GM19023 (cell line): ENCODE results near the gene SNX4.
"Not testable (repeated sequence)": the region's sequence is repeated elsewhere in the genome, so short reads cannot be mapped to it uniquely, and the experiment has no call there.

Experiments used
- ATAC-seq: cut with Tn5 transposase; IDR thresholded peaks from one replicate; pipeline ENCODE4 v1.9.1; 2021; ENCODE audit warnings: mild to moderate bottlenecking, moderate library complexity; ENCODE audit not compliant: unreplicated experiment

SNX4 gene

DNA sequence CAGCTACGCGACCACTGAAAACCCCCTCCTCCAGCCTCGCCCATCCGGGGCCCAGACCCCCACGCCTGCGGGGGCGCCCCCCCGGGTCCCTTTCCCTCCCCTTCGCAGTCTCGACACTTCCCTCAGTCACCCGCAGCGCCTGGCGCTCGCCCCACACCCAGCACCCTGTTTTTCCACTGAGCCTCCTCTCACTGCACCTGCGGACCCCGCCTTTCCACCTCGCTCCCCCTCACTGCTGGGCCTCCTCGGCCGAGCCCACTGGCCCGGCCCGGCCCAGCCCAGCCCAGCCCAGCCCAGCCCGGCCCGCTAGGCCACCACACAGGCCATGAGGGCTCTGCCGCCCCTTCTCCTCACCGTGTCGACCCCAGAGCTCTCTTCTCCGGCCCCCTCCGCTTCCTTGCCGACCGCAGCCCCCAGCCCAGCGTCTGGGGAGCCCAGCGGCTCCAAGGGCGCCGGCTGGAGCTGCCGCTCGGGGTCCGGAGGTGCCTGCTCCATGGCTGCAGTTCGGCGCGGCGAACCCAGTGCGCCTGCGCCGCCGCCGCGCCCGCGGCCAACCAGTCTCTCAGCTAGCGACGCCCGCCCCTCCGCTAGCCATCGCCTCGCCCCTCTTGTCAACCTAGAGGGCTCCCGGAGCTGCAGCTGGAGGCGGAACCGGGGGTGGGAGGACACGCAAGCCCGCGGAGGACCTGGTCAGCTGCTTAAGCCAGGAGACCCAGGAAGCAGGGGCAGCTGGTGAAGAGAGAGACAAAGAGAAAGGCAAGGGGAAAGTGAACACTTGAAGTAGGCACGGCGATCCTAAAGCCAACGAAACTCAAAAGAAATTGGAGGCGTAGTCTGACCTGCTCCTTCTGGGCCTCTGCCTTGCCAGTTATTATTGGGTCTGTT, at the start of gene SNX4:
SNX4 (minus strand) TSS at position 525 of the 885 bp plus-strand sequence; CDS start at position 495, 30 bp downstream.
- peak; percentile 81 for ATAC-seq

DNA sequence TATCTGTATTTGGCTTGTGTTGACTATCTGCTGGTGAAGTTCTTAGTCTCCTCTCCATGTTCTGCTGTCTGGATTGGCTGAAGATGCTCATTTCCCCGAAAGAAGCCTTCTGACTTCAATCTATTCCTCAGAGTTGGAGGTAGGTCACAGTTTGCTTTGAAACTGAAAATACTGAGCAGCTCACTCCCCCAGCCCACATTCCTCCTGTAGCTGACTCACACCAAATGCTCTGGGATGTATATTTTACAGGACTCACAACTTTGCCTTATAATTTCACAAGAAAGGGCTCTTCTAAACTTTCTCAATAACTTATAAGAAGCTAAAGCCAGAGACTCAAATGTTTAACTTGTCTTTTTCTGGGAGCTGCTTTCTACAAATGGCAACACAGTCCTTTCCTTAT, 36.3 kb upstream of the SNX4 start:
- ATAC-seq = no peak

DNA sequence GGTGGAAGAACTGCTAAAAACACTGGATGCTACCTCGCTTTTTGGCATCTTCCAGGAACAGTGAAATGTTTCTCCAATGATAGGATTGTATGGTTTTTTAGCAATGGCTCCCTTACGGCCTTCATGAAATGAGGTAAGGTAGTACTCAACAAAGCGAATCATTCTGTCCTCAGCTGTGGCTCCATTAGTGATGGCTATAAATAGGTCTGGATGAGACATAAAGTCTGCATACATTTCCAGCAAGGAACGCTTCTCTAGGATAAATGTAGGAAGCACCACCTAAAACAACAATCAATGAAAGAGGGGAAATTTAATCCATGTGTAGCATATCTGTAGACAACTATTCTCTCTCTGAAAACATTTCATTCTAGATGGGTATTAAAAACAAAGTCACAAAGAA, 32.4 kb upstream of the SNX4 start:
- ATAC-seq = no peak

DNA sequence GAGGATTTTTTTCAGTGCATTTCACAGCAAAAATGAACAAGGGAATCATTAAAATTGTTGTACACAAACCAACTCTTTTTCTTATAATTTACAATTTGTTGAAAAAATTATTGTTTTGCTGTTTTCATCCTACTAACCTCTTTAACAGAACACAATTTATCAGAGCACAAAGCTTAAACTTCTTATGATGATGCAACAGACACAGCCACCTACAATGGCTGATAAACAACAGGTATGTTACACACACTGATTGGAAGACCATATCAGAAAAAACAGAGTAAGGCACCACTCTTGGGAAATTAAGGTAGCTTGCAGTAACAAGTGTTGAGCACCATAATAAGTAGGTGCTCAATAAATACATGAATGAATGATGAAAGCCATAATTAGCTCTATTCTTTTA, 8.9 kb upstream of the SNX4 start:
- ATAC-seq = no peak

DNA sequence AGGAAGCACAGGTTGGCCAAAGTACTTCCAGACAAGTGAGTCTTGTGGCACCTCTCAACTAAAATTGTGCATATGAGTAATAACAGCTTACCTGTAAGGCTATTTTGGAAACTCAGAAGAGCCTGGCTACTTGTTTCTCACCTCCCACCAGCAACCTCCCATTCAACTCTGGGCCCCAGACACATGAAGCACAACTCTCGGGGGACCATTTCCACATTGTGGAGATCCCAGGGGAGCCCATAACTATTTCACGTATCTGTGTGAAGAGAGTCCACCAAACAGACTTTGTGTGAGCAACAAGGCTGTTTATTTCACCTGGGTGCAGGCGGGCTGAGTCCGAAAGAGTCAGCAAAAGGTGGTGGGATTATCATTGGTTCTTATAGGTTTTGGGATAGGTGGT, 5.2 kb upstream of the SNX4 start:
- no peak for ATAC-seq

DNA sequence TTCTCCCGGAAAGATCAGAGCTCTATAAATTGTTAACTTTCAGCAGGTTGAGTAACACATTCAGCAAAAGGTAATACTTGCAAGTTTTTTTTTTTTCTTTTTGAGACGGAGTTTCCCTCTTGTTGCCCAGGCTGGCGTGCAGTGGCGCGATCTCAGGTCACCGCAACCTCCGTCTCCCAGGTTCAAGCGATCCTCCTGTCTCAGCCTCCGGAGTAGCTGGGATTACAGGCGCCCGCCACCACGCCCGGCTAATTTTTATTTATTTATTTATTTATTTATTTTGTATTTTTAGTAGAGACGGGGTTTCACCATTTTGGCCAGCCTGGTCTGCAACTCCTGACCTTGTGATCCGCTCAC, 539 bp upstream of the SNX4 start:
- not testable (repeated sequence) for ATAC-seq

DNA sequence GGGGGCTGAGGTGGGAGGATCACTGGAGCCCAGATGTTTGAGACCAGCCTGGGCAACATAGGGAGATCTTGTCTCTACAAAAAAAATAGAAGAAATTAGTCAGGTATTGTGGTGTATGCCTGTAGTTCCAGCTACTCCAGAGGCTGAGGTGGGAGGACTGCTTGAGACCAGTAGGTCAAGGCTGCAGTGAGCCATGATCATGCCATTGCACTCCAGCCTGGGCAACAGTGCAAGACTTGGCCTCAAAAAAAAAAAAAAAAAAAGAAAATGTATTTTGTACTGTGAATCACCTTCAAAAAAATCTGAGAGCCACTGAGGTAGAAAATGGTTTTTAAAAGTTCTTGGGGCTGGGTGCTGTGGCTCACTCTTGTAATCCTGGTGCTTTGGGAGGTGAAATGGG, 4.6 kb downstream of the SNX4 start:
- no peak for ATAC-seq

DNA sequence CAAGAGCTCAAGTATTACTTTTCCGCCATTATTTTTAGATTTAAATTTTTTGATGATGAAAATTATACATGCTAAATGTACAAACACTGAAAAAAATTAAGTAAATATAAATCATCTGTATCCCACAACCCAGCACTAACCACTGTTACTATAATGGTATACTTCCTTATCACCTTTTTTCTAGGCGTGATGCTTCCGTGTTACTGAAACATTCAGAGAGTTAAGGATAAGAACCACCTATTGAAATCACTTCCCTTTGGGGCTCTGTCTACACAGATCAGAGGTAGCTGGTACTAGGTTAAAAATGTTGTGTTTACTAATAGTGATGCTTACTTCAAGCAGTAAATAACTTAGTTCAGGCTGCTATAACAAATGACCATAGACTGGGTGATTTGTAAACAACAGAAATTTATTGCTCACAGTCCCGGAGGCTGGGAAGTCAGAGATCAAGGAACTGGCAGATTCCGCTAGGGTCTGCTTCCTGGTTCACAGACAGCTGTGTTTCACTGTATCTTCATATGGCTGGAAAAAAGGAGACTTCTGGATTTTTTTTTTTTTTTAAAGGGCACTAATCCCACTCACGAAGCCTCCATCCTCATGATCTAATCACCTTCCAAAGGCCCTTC, 6.4 kb downstream of the SNX4 start:
- ATAC-seq = no peak

DNA sequence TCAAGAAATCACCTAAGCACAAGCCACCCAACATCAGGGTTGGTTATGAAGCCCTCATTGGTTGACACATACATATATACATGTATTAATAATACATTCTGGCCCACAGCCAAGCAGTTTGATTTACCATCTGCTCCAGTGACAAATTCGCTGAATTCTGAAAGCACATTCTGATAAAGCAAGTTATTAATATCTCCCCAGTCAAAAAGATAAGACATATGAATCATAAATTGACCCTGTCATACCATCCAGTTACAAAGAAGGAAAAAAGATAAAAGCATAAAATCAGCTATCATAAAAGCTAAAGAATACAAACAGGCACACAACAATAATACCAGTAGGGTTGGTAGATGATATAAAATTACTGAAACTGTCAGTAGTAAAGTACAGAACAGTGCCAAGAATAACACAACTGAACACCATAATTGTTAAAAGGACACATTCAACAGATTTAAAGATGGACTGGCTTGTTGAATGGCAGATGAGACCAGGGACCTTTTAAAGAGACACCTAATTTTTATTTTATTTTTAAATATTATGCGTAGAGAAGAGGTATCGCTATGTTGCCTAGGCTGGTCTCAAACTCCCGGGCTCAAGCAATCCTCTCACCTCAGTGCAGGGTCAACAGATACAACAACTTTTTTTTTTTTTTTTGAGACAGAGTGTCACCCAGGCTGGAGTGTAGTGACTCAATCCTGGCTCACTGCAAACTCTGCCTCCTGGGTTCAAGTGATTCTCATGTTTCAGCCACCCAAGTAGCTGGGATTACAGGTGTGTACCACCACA, 7.7 kb downstream of the SNX4 start:
- no peak for ATAC-seq

DNA sequence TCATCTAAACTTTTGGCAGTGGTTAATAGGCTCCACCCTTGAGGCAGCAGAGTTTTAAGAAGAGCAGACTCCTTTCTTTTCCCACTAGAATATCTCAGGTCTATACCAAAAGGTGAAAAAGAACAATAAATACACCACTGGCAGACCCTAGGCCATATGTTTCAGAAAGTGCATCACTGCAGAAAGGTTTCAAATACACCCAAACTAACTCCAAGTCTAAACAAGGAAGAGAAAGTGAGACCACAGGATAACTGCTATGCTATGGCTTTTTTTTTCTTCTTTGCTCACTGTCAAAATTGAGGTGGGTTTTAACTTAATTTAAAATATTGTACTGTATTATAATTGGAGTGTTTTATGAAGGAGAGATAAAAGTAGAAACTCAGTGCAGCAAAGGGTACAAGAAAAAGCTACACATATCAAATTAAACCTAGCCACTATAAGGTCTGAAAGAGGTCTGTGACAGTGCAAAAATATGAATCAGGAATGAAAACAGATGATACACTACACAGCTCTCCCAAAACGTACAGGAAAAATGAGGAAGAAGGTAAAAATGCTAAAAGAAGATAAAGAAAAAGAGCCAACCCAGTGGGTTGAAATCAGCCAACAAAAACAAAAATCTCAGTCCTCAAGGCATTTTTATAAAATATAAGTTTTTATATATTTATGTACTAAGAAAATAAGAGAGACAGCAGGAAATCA, 8.4 kb downstream of the SNX4 start:
- no peak for ATAC-seq

DNA sequence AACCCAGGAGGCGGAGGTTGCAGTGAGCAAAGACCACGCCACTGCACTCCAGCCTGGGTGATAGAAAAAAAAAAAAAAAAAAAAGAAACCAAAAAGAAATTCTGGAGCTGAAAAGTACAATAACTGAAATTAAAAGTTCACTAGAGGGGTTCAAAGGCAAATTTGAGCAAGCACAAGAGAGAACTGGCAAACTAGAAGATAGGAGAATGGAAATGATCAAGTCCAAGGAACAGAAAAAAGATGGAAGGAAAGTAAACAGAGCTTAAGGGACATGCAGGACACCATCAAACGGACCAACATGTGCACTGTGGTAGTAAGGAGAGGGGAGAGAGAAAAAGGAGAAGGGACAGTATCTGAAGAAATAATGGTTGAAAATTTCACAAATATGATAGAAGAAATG, 12.9 kb downstream of the SNX4 start:
- no peak for ATAC-seq

DNA sequence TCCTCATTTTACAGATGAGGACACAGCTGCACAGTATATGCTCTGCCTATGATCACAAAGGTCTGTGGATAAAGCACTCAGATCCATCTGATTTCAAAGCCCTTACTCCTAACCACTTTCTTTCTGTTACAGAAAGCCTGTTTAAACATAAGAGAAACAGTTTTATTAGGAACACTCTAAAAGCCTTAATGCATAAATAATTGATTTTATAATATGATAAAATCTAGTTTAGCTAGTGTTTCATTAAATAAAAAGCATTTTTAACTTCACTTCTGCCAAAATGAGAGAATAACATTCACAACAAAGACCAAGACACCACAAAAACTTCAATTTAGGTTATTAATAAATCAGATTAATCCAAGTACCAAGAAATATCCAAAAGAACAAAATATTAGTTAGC, 21.4 kb downstream of the SNX4 start:
- no peak for ATAC-seq

DNA sequence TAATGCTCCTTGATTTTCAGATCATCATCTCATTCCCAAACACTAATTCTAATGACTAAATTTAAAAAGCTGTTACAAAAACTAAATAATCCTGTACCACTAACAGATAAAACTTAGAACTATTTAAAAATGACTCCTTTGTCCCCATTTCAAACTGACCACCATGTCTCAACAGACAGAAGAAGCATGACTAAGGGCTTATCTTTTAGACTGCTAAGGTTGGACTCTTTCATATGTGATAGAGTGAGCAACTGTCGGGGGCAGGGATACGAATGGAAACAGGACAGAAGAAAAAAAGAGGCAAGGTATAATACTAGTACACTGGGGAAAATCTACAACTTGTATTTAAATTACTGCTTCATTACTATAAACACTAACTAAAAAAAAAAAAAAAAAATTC, 23.3 kb downstream of the SNX4 start:
- no peak for ATAC-seq

DNA sequence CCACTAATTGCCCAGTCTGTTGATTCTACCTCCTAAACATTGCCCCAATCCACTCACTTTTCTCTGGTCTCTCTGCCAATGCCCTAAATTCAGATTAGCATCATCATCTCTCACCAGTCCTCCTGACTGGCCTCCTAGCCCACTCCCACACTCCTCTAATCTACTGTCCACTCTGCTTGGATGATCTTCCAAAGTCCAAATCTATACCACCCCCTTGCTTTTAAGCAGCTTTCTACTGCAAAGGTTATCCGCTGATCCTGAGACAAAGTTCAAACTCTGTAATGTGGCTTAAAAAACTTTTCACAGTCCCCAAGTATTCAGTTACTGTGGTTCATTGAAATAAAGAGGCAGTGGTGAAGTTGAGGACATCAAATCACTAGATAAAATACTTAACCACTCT, 37.6 kb downstream of the SNX4 start:
- no peak for ATAC-seq

DNA sequence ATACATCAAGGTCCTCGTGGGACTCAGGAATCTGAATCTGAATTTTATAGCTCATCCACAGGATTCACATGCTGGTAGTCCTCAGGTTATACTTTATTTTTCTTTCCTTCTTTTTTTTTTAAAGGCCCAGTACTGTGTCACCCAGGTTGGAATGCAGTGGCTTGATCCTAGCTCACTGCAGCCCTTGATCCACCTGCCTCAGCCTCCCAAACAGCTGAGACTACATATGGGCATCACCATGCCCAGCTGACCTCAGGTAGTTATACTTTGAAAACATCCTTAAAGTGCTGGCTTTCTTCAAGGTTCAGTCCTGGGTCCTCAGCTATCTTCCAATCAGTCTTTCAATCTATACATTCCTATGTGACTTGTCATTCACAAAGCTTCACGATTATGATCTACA, 38.2 kb downstream of the SNX4 start:
- no peak for ATAC-seq

DNA sequence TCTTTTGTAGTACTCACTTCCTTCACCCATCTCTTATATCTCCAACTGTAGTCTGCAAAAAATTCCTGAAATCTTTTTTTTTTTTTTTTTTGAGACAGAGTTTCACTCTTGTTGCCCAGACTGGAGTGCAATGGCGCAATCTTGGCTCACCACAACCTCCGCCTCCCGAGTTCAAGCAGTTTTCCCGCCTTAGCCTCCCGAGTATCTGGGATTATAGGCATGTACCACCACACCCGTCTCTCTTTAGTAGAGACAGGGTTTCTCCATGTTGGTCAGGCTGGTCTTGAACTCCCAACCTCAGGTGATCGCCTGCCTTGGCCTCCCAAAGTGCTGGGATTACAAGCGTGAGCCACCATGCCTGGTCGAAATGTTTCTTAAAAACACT, 38.6 kb downstream of the SNX4 start:
- ATAC-seq = not testable (repeated sequence)

DNA sequence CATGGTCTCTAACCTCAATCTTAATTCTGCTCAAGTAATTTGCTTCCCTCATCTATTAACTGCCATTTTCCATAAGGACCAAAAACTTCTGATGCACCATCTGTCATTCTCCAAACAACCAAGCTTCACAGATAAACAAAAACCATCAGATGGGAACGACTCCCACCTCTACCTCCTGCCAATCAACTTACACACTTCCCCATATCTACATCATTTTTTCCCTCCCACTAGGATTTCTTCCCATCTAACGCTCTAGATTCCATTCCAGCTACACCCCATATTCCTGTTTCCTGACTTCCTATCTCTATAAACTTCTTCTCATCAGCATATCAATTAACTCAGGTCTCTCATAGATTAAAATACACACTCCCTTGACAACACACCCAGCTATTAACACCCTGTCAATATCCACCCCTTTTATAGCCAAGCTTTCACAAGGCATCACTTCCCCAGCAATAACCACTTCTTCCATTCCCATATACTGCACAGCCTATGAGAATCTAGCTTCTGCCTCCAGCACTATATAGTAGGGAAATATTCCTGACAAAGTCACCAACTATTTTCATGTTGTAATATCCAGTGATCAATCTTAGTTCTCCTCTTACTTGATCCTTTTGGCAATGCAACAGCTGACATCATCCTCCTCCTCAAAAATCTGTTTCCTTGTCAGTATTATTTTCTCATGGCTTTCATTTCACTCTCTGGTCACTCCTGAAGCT, 39.2 kb downstream of the SNX4 start:
- ATAC-seq = no peak

DNA sequence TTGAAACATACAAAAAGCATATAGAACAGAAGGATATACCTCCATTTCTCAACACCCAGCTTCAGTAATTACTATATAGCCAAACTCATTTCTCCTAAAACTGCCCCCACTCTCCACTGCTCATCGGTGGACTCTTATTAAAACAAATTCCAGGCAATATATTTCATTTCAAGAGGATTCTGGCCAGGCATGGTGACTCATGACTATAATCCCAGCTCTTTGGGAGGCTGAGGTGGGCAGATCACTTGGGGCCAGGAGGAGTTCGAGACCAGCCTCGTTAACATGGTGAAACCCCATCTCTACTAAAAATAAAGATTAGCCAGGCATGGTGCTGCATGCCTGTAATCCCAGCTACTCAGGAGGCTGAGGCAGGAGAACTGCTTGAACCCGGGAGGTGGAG, 40.9 kb downstream of the SNX4 start:
- no peak for ATAC-seq

DNA sequence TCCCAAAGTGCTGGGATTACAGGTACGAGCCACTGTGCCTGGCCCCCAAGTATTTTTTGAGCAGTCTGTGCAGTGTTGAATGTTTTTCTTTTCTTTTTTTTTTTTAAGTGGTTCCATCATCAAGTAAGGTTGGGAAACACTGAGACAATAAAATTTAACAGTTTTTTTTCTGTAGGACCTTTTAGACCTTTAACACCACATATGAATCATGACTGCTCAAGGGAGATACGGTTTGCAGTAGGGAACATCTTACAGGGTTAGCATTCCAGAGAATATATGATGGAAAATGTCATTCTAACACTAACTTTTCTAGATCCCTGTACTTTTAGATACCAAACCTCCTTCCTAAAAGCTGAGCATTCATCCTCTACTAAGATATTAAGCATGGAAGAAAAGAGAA, 41.7 kb downstream of the SNX4 start:
- no peak for ATAC-seq

DNA sequence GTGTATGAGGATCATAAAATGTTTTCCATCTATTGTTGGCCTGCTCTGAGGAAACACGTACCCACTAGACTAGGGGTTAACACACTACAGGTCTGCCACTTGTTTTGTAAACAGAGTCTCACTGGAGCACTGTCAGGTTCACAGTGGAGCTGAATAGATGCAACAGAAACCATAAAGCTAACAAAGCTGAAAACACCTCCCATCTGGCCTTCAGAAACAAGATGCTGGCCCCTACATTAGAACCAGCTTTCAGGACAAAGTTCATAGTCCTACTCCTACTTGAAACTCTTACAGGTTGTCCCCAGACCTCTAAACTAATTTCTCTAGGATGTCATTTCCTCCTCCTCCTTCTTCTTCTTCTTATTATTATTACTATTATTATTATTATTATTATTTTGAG, 42.3 kb downstream of the SNX4 start:
- no peak for ATAC-seq

DNA sequence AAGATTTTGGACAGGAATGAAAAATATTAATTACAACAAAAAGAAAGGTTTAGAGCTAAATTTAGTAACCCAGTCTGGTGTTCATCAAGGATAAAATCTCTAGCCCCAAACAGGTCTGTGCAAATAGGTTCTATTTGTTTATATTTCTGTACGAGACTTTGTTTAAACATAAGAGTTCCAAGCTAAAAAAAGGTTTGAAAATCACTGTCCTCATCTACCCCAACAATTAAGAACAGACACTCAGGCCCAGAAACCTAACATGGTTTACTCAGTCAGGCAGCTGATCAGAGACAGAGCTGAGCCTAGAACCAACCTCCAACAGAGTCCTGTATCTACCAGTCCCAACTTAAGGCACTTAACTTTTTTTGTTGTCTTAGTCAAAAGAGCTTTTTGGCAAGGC, 49.3 kb downstream of the SNX4 start:
- no peak for ATAC-seq
